Calu3 (cell line): ENCODE measurements around the gene CNPY2. TPM values are rescaled to one million over a fixed set of nuclear protein-coding genes. Genes with fewer than 3 reads are reported as not detected.
"Not testable (repeated sequence)": the region's sequence is repeated elsewhere in the genome, so short reads cannot be mapped to it uniquely, and the experiment has no call there.

Source experiments
- BruUV-seq: library from RNA; stranded (reverse); fragments of 400-500 nt; replicated peaks from 2 replicates; lab custom pipeline; 2021; lab: Mats Ljungman, UMichigan
- CTCF ChIA-PET: fragments of 300-600 bp; sonication (Branson Sonifier 250); formaldehyde crosslinking; loops from one replicate; lab custom pipeline; 2022; ENCODE audit warnings: antibody characterized with exemption; lab: Charles Lee
- DNase-seq: peaks from one replicate; pipeline ENCODE4 v3.0.0; 2022
- H3K27ac Mint-ChIP-seq: one replicate; pipeline ENCODE4 v1.8.0; 2022; ENCODE audit warnings: mixed read lengths; ENCODE audit not compliant: unreplicated experiment
- H3K27me3 Mint-ChIP-seq: one replicate; pipeline ENCODE4 v1.8.0; 2022; ENCODE audit warnings: mixed read lengths; ENCODE audit not compliant: unreplicated experiment
- H3K36me3 Mint-ChIP-seq: one replicate; pipeline ENCODE4 v1.8.0; 2022; ENCODE audit warnings: mild to moderate bottlenecking, moderate library complexity, mixed read lengths; ENCODE audit not compliant: insufficient read depth, unreplicated experiment
- H3K4me1 Mint-ChIP-seq: one replicate; pipeline ENCODE4 v1.8.0; 2022; ENCODE audit warnings: mild to moderate bottlenecking, low read depth, mixed read lengths; ENCODE audit not compliant: unreplicated experiment
- H3K4me3 Mint-ChIP-seq: one replicate; pipeline ENCODE4 v1.8.0; 2022; ENCODE audit warnings: mild to moderate bottlenecking, low read depth, moderate library complexity, mixed read lengths; ENCODE audit not compliant: unreplicated experiment
- H3K9me3 Mint-ChIP-seq: one replicate; pipeline ENCODE4 v1.8.0; 2022; ENCODE audit warnings: low read depth, mixed read lengths; ENCODE audit not compliant: unreplicated experiment
- intact Hi-C: fragments of 100-400 bp; cut with micrococcal nuclease; formaldehyde crosslinking; loops from one replicate; pipeline ENCODE4 v1.10.0; 2022; ENCODE audit not compliant: unreplicated experiment
- total RNA-seq: library from RNA; stranded (reverse); gene quantifications from 2 replicates; pipeline ENCODE4 v1.2.3, GENCODE V29; 2022
- TF ChIP-seq, protein P1 (sequence below): fragments of 200-600 bp; IDR thresholded peaks from one replicate; pipeline ENCODE4 v1.8.0; 2022; ENCODE audit warnings: antibody characterized with exemption; ENCODE audit not compliant: unreplicated experiment

The CNPY2 gene
- total RNA-seq, 1 experiment from 2014 or later, result 228 TPM

DNA sequence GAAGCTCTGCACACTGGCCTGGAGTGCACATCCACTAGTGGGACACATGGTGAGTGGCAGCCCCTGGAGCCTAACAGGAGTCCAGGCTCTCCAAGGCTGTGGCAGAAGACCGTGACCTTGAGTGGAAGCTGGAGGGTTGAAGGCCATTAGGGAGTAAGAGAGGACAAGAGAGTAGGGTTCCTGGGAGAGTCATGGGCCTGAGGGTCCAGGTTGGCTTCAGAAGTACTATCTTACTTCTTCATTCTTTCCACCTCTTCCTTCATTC, 23.3 kb upstream of the CNPY2 start:
- H3K4me1 Mint-ChIP-seq, result peaks cover 15% of the 10 kb centered on the region
- TF ChIP-seq, protein P1, sequence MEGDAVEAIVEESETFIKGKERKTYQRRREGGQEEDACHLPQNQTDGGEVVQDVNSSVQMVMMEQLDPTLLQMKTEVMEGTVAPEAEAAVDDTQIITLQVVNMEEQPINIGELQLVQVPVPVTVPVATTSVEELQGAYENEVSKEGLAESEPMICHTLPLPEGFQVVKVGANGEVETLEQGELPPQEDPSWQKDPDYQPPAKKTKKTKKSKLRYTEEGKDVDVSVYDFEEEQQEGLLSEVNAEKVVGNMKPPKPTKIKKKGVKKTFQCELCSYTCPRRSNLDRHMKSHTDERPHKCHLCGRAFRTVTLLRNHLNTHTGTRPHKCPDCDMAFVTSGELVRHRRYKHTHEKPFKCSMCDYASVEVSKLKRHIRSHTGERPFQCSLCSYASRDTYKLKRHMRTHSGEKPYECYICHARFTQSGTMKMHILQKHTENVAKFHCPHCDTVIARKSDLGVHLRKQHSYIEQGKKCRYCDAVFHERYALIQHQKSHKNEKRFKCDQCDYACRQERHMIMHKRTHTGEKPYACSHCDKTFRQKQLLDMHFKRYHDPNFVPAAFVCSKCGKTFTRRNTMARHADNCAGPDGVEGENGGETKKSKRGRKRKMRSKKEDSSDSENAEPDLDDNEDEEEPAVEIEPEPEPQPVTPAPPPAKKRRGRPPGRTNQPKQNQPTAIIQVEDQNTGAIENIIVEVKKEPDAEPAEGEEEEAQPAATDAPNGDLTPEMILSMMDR, result no peak
- CTCF ChIA-PET, result no interaction called here
- H3K27ac Mint-ChIP-seq, result peak overlapping the region; percentile 42
- TSS peak; percentile 26 for BruUV-seq
- intact Hi-C loops, result no loop called here
- peaks cover 14% of the 10 kb centered on the region for H3K36me3 Mint-ChIP-seq
- H3K4me3 Mint-ChIP-seq, result no peak overlapping the region
- no peaks in the 10 kb centered on the region for H3K27me3 Mint-ChIP-seq
- H3K9me3 Mint-ChIP-seq, result no peaks in the 10 kb centered on the region
- no peak for DNase-seq

DNA sequence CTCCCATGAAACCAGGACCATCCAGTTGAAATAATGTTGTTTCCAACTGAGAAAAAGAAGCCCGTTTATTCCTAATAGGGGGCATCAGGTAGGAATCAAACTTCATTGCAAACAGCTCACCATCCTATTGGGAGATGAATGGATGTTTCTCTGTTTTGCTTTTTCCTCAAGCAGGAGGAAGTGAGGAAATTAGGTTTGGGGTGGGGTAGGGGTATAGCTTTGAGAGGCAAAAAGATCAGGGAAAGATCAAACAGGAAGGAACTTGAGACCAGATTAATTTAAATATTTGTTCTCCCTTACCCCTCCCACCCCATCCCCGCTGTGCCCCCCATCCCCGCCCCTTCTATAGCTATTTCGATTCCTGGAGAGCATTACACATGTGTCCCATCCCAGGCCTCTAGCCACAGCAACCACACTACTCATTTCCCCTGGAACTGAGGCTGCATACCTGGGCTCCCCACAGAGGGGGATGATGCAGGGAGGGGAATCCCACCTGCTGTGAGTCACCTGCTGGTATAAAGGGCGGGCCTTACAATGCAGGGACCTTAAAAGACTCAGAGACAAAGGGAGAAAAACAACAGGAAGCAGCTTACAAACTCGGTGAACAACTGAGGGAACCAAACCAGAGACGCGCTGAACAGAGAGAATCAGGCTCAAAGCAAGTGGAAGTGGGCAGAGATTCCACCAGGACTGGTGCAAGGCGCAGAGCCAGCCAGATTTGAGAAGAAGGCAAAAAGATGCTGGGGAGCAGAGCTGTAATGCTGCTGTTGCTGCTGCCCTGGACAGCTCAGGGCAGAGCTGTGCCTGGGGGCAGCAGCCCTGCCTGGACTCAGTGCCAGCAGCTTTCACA, 22.7 kb upstream of the CNPY2 start, which contains the start of gene IL23A:
Gene IL23A, plus strand, starts transcription at position 577 of the 850 bp plus-strand sequence. Its CDS starts 161 bp downstream, at position 738.
- TF ChIP-seq, protein P1, result no peak
- peak; percentile 66 for DNase-seq
- intact Hi-C loops, result no loop called here
- H3K36me3 Mint-ChIP-seq, result peaks cover 16% of the 10 kb centered on the region
- CTCF ChIA-PET, result interaction anchor here (0.5 to 0.7 kb wide), 3 partner anchors 98 to 298 kb away, joined by 3 to 4 read pairs (median 3); no protein-coding TSS in a partner anchor
- no peak within 1 kb of the TSS for H3K4me3 Mint-ChIP-seq
- no peaks in the 10 kb centered on the region for H3K9me3 Mint-ChIP-seq
- BruUV-seq, result no TSS peak
- peak within 1 kb of the TSS; percentile 42 for H3K27ac Mint-ChIP-seq
- no peaks in the 10 kb centered on the region for H3K27me3 Mint-ChIP-seq
- peaks cover 17% of the 10 kb centered on the region for H3K4me1 Mint-ChIP-seq

DNA sequence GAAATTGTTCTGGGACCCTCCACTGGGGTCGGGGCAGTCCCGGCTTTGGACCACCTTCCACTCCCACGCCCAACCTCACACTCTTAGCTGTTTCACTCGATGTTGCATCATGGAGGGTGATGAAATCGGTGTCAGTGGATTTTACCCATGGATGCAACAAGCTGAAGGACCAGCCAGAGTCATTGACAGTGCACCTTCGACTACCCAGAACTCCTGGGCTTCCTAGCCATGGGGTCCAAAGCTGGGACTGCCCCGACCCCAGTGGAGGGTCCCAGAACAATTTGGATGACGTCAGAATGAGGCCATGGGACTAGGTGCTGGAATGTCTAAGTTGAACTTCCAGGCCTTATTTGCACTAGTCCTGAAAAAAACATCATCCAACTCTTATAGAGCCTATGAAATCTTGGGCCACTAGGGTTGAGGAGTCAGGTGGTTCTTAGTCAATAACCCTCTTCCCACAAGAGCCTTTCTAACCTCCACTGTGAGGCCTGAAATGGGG, 22.0 kb upstream of the CNPY2 start:
- TF ChIP-seq, protein P1, result no peak
- peaks cover 23% of the 10 kb centered on the region for H3K36me3 Mint-ChIP-seq
- intact Hi-C loops, result no loop called here
- no peaks in the 10 kb centered on the region for H3K27me3 Mint-ChIP-seq
- BruUV-seq, result no TSS peak
- no peak overlapping the region for H3K4me3 Mint-ChIP-seq
- H3K4me1 Mint-ChIP-seq, result peaks cover 24% of the 10 kb centered on the region
- no peak for DNase-seq
- CTCF ChIA-PET, result interaction anchor here (0.5 kb wide), 1 partner anchor 99 kb away, joined by 4 read pairs; no protein-coding TSS in a partner anchor
- H3K9me3 Mint-ChIP-seq, result no peaks in the 10 kb centered on the region
- no peak overlapping the region for H3K27ac Mint-ChIP-seq

DNA sequence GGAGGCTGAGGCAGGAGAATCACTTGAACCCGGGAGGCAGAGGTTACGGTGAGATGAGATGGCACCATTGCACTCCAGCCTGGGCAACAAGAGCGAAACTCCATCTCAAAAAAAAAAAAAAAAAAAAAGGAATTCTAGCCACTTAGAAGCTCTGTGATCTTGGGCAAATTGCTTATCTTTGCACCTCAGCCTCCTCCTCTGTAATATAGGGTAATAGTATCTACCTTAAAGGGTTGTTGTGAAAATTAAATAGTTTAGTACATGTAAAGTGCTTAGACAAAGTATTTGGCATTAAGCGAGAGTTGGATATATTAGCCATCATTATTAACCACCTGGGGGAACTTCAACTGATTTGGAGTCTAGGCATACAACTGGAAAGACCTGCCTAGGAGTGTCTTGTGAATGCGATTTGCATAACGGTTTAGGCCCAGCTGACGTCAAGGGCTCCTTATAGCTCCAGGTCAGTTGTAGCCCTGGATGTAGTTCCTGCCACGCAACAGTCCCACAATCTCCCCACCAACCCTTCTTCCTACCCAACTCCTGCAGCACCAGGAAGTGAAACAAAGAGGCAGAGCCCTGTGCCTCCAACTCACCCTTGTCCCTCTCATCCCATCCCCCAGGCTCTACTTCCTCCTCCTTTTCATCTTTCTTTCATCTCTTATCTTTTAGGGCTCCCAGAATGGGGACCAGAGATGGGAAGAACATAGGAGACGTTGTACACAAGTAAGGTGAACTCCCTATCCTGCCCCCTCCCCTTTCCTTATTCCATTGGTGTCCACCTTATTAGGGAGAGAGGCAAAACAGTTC, 20.8 kb upstream of the CNPY2 start:
- no peak for DNase-seq
- BruUV-seq, result no TSS peak
- Mint-ChIP-seq H3K27me3 (no peaks in the 10 kb centered on the region), H3K36me3 (peaks cover 26% of the 10 kb centered on the region), H3K4me3 (no peak overlapping the region), H3K27ac (no peak overlapping the region), H3K9me3 (no peaks in the 10 kb centered on the region), H3K4me1 (peaks cover 25% of the 10 kb centered on the region)
- intact Hi-C loops, result no loop called here
- CTCF ChIA-PET, result interaction anchor here (0.6 kb wide), 2 partner anchors 23 to 49 kb away, joined by 3 read pairs; partner anchors contain the start of gene STAT2
- TF ChIP-seq, protein P1, result no peak

DNA sequence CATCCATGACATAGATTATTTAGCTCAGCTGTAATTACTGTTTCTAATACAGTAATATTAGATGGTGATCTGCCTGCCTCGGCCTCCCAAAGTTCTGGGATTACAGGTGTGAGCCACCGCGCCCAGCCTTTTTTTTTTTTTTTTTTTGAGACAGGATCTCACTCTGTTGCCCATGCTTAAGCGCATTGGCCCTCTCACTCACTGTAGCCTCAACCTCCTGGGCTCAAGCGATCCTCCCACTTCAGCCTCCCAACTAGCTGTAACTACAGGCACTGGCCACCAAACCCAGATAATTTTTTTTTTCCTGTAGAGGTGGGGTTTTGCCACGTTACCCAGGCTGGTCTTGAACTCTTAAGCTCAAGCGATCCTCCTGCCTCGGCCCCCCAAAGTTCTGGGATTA, 19.7 kb upstream of the CNPY2 start:
- Mint-ChIP-seq H3K4me1 (peaks cover 32% of the 10 kb centered on the region), H3K36me3 (peaks cover 26% of the 10 kb centered on the region)
- CTCF ChIA-PET, BruUV-seq, intact Hi-C loops, H3K27me3 Mint-ChIP-seq, H3K9me3 Mint-ChIP-seq, DNase-seq, H3K4me3 Mint-ChIP-seq, H3K27ac Mint-ChIP-seq: not testable (repeated sequence)
